Measurements from ENCODE around the gene DLG2.

The DLG2 gene

DNA sequence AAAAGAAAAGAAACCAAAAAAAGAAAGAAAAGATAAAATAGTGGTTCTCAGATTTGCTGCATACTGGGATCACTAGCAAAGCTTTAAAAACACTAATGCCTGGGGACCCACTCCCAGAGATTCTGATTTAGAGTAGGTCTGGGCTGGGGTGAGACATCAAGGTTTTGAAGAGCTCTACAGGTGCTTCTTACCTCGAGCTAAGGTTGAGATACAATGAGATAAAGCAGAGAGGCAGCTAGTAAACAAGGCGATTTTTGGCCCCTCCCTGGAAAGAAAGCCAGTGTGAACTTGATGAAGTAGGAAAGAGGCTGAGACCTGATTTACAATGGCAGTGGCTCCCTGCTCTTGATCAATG, 2013.4 kb downstream of the DLG2 start:
- Histone ChIP-seq H3K9me3 (ENCODE audit: low read length) (no peaks in the 10 kb centered on the region), H3K4me2 (ENCODE audit: low read length) (no peak overlapping the region), H3K27ac (ENCODE audit: low read depth, low read length, poor library complexity, severe bottlenecking) (no peak overlapping the region), H4K20me1 (ENCODE audit: insufficient read depth, low read length) (no peaks in the 10 kb centered on the region), H3K4me1 (ENCODE audit: insufficient read depth, low read length, severe bottlenecking) (no peaks in the 10 kb centered on the region), H3K9me2 (ENCODE audit: low read depth, low read length) (no peaks in the 10 kb centered on the region), H3K27me3 (ENCODE audit: insufficient read depth, low read length) (no peaks in the 10 kb centered on the region), H3K4me3 (ENCODE audit: low read depth, low read length, poor library complexity, severe bottlenecking) (no peak overlapping the region), H2AFZ (ENCODE audit: low read length) (no peak overlapping the region), H3K9ac (ENCODE audit: low read length) (no peak overlapping the region), H3F3A (ENCODE audit: insufficient read depth, low read length) (no peaks in the 10 kb centered on the region; the same call in 1 of the 2 replicates), H3K36me3 (ENCODE audit: insufficient read depth, low read length) (no peaks in the 10 kb centered on the region), H3K79me2 (ENCODE audit: insufficient read depth, low read length) (0 out of 2 replicates have a peak, but pooled peaks cover 3% of the 10 kb centered on the region)
- no peak for TF ChIP-seq EZH2 (IDR thresholded peaks at IDR 0.05; ENCODE audit: borderline replicate concordance, low read length)
- TF ChIP-seq, protein P1, sequence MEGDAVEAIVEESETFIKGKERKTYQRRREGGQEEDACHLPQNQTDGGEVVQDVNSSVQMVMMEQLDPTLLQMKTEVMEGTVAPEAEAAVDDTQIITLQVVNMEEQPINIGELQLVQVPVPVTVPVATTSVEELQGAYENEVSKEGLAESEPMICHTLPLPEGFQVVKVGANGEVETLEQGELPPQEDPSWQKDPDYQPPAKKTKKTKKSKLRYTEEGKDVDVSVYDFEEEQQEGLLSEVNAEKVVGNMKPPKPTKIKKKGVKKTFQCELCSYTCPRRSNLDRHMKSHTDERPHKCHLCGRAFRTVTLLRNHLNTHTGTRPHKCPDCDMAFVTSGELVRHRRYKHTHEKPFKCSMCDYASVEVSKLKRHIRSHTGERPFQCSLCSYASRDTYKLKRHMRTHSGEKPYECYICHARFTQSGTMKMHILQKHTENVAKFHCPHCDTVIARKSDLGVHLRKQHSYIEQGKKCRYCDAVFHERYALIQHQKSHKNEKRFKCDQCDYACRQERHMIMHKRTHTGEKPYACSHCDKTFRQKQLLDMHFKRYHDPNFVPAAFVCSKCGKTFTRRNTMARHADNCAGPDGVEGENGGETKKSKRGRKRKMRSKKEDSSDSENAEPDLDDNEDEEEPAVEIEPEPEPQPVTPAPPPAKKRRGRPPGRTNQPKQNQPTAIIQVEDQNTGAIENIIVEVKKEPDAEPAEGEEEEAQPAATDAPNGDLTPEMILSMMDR (IDR thresholded peaks at IDR 0.05; ENCODE audit: low read length), result no peak

DNA sequence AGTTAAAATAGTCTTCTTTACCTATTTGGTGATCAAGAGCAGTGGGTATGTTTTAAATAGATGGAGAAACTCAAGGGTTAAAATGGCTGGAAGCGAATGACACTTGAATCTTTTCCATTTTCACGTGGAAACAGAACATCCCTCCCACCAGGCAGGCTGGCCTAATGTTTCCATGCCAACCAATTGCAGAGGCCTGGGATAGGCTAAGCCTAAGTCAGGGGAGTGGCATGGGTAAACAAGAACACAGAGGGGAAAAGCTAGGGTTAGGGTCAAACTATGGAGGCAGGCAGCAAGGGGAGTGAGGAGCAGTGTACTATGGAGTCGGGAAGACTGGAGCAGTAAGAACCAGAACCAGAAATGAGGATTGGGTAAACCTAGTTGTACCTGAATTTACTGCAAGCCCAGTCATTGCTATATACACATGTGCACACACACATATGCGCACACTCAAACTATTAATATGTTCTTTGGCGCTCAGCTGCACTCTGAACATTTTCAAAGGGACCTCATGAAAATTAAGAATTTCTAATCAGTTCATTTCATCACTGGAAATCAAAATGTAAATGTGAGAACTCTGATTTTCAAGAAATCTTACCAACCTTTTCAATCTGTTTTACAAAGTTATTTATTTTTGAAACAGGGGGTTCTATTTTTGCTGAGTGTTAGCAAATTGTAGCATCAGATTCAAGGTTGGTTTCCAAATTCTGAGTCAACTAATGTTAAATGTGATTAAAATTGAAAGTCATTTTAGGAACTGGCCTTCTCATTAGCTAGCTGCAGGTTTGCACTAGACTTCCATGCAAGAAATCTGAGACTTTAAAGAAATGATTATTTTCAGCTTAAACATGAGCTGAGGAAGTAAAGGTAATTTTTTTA, 2014.0 kb downstream of the DLG2 start:
- H3F3A ChIP-seq (ENCODE audit: insufficient read depth, low read length), result no peaks in the 10 kb centered on the region; the same call in 1 of the 2 replicates
- H2AFZ ChIP-seq (ENCODE audit: low read length), result no peak overlapping the region
- H3K9me2 ChIP-seq (ENCODE audit: low read depth, low read length), result no peaks in the 10 kb centered on the region
- no peak overlapping the region for H3K4me3 ChIP-seq (ENCODE audit: low read depth, low read length, poor library complexity, severe bottlenecking)
- no peak for TF ChIP-seq EZH2 (IDR thresholded peaks at IDR 0.05; ENCODE audit: borderline replicate concordance, low read length)
- TF ChIP-seq, protein P1 (IDR thresholded peaks at IDR 0.05; ENCODE audit: low read length), result no peak
- no peaks in the 10 kb centered on the region for H3K4me1 ChIP-seq (ENCODE audit: insufficient read depth, low read length, severe bottlenecking)
- H3K27me3 ChIP-seq (ENCODE audit: insufficient read depth, low read length), result no peaks in the 10 kb centered on the region
- H3K9me3 ChIP-seq (ENCODE audit: low read length), result no peaks in the 10 kb centered on the region
- 0 out of 2 replicates have a peak, but pooled peaks cover 3% of the 10 kb centered on the region for H3K79me2 ChIP-seq (ENCODE audit: insufficient read depth, low read length)
- H3K36me3 ChIP-seq (ENCODE audit: insufficient read depth, low read length), result no peaks in the 10 kb centered on the region
- no peak overlapping the region for H3K4me2 ChIP-seq (ENCODE audit: low read length)
- no peak overlapping the region for H3K27ac ChIP-seq (ENCODE audit: low read depth, low read length, poor library complexity, severe bottlenecking)
- H4K20me1 ChIP-seq (ENCODE audit: insufficient read depth, low read length), result no peaks in the 10 kb centered on the region
- no peak overlapping the region for H3K9ac ChIP-seq (ENCODE audit: low read length)

DNA sequence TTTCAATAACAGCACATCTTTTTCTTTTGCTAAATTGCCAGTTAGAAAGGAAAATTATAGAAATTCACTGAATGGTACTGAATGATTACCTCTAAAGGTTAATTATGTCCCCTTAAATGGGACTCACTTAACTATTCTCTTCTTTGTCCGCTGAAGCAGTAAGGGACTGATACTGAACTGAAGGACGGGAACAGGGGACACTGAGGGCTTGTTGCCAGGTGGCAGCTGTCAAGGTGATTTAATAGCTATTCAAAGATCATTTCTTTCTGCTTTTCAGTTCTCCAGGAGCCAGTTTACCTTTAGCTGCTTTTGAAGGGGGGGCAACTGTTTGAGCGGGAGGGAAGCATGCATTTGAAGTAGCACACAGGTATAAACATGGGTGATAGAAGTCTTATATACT, 2015.5 kb downstream of the DLG2 start:
- Histone ChIP-seq H3F3A (ENCODE audit: insufficient read depth, low read length) (no peaks in the 10 kb centered on the region; the same call in 1 of the 2 replicates), H3K9ac (ENCODE audit: low read length) (no peak overlapping the region), H4K20me1 (ENCODE audit: insufficient read depth, low read length) (no peaks in the 10 kb centered on the region), H3K36me3 (ENCODE audit: insufficient read depth, low read length) (no peaks in the 10 kb centered on the region), H3K27ac (ENCODE audit: low read depth, low read length, poor library complexity, severe bottlenecking) (no peak overlapping the region), H3K9me2 (ENCODE audit: low read depth, low read length) (no peaks in the 10 kb centered on the region), H3K79me2 (ENCODE audit: insufficient read depth, low read length) (0 out of 2 replicates have a peak, but pooled peaks cover 3% of the 10 kb centered on the region), H3K27me3 (ENCODE audit: insufficient read depth, low read length) (no peaks in the 10 kb centered on the region), H3K4me3 (ENCODE audit: low read depth, low read length, poor library complexity, severe bottlenecking) (no peak overlapping the region), H2AFZ (ENCODE audit: low read length) (no peak overlapping the region), H3K4me1 (ENCODE audit: insufficient read depth, low read length, severe bottlenecking) (no peaks in the 10 kb centered on the region), H3K9me3 (ENCODE audit: low read length) (no peaks in the 10 kb centered on the region), H3K4me2 (ENCODE audit: low read length) (no peak overlapping the region)
- TF ChIP-seq EZH2 (IDR thresholded peaks at IDR 0.05; ENCODE audit: borderline replicate concordance, low read length), result no peak
- TF ChIP-seq, protein P1 (IDR thresholded peaks at IDR 0.05; ENCODE audit: low read length), result no peak

Data from OCI-LY1 (cell line).